ENCODE measurements around the gene TRA2A. TPM values are rescaled to one million over a fixed set of nuclear protein-coding genes. Genes with fewer than 3 reads are reported as not detected.

Gene TRA2A
- total and polyA plus RNA-seq, 2 of the 13 experiments (the other 11 are each of a cell fraction or from before 2014, with no cell fraction given) = 39.1 to 41.6 TPM

- TF ChIP-seq ZNF329 (CRISPR knock-in tag; IDR thresholded peaks at IDR 0.05; ENCODE audit: low read depth) = no peak
- TF ChIP-seq TFDP1 (CRISPR knock-in tag; IDR thresholded peaks at IDR 0.05; ENCODE audit: borderline replicate concordance) = no peak
- peak; percentile 55 for TF ChIP-seq ASH2L (IDR thresholded peaks at IDR 0.05; ENCODE audit: insufficient read length, low read depth, low read length)
- no peak for TF ChIP-seq LCORL (IDR thresholded peaks at IDR 0.05)
- TF ChIP-seq LCORL (CRISPR knock-in tag; IDR thresholded peaks at IDR 0.05) = no peak
- TF ChIP-seq ZNF879 (CRISPR knock-in tag; IDR thresholded peaks at IDR 0.05) = no peak
- TF ChIP-seq ARID5B (CRISPR knock-in tag; IDR thresholded peaks at IDR 0.05) = peak; percentile 20; the same call in 1 of the 2 replicates
- no peak for TF ChIP-seq ZNF121 (CRISPR knock-in tag; IDR thresholded peaks at IDR 0.05)
- no peak for TF ChIP-seq SYNCRIP (IDR thresholded peaks at IDR 0.05; ENCODE audit: insufficient read depth, low read depth, low read length)
- no peak for TF ChIP-seq NR2C2 (CRISPR knock-in tag; IDR thresholded peaks at IDR 0.05; ENCODE audit: borderline replicate concordance)
- TF ChIP-seq SPEN (CRISPR knock-in tag; IDR thresholded peaks at IDR 0.05; ENCODE audit: low read depth) = no peak
- 0 out of 2 replicates have a peak, but pooled peaks have one; percentile 8 for TF ChIP-seq NFKB2 (CRISPR knock-in tag; IDR thresholded peaks at IDR 0.05; ENCODE audit: borderline replicate concordance)
- TF ChIP-seq XRCC5 (optimal IDR thresholded peaks at IDR 0.05; ENCODE audit: low read length) = peak; percentile 19
- TF ChIP-seq ATF1 (CRISPR knock-in tag; IDR thresholded peaks at IDR 0.05) = no peak
- no peak for TF ChIP-seq ZNF224 (CRISPR knock-in tag; IDR thresholded peaks at IDR 0.05)
- TF ChIP-seq ZNF253 (CRISPR knock-in tag; IDR thresholded peaks at IDR 0.05; ENCODE audit: borderline replicate concordance) = no peak
- no peak for TF ChIP-seq ZBTB37 (CRISPR knock-in tag; IDR thresholded peaks at IDR 0.05)
- TF ChIP-seq TBX3 (IDR thresholded peaks at IDR 0.05; ENCODE audit: borderline replicate concordance) = no peak
- TF ChIP-seq SNAI1 (CRISPR knock-in tag; IDR thresholded peaks at IDR 0.05; ENCODE audit: borderline replicate concordance) = no peak
- no peak; the same call in 1 of the 2 replicates for TF ChIP-seq ZNF350 (CRISPR knock-in tag; IDR thresholded peaks at IDR 0.05; ENCODE audit: borderline replicate concordance, low read depth)
- no peak for TF ChIP-seq CHD2 (IDR thresholded peaks at IDR 0.05; ENCODE audit: low read depth, low read length)
- no peak for TF ChIP-seq PAF1 (CRISPR knock-in tag; IDR thresholded peaks at IDR 0.05)
- TF ChIP-seq DDIT3 (CRISPR knock-in tag; IDR thresholded peaks at IDR 0.05) = no peak
- TF ChIP-seq JUNB (CRISPR knock-in tag; IDR thresholded peaks at IDR 0.05; ENCODE audit: borderline replicate concordance) = no peak
Measured at GRCh38 chr7:23467806-23468525, 63.8 kb downstream of the TRA2A start (continued).

Measured in HepG2 (cell line).